PC-9 (cell line): ENCODE data around the gene SUSD1. TPM values are rescaled to one million over a fixed set of nuclear protein-coding genes. Genes with fewer than 3 reads are reported as not detected.

ENCODE experiments used
- BruUV-seq: library from RNA; stranded (reverse); fragments of 400-500 nt; replicated peaks from 2 replicates; lab custom pipeline; 2021; lab: Mats Ljungman, UMichigan
- CTCF ChIA-PET: fragments of 300-600 bp; sonication (Branson Sonifier 250); formaldehyde crosslinking; loops from one replicate; lab custom pipeline; 2022; ENCODE audit warnings: antibody characterized with exemption; lab: Charles Lee
- POLR2A ChIA-PET: fragments of 300-600 bp; sonication (Branson Sonifier 250); formaldehyde crosslinking; loops from one replicate; lab custom pipeline; 2022; ENCODE audit warnings: antibody characterized with exemption; ENCODE audit not compliant: unreplicated experiment; lab: Charles Lee
- DNase-seq, 2 experiments: peaks; one replicate each; pipeline versions ENCODE4 v3.0.0 to v3.0.0-alpha.2; 2015 to 2022; ENCODE audit warnings: mixed read lengths in 1 of 2
- H2AFZ ChIP-seq: fragments of 200-600 bp; sonication (generic); 2 replicates; pipeline ENCODE4 v1.8.1; 2017; ENCODE audit warnings: antibody characterized with exemption
- H3F3A ChIP-seq: fragments of 200-600 bp; sonication (generic); 2 replicates; pipeline ENCODE4 v1.8.1; 2017; ENCODE audit warnings: antibody characterized with exemption, mild to moderate bottlenecking, low read depth; ENCODE audit not compliant: insufficient read depth
- H3K27ac ChIP-seq: fragments of 200-600 bp; sonication (generic); 2 replicates; pipeline ENCODE4 v1.6.1; 2016; ENCODE audit warnings: mixed run types
- H3K27me3 ChIP-seq: fragments of 200-600 bp; sonication (generic); 2 replicates; pipeline ENCODE4 v1.6.1; 2016; ENCODE audit warnings: low read depth, mixed run types; ENCODE audit not compliant: insufficient read depth
- H3K36me3 ChIP-seq: fragments of 200-600 bp; sonication (generic); 2 replicates; pipeline ENCODE4 v1.6.1; 2016; ENCODE audit warnings: low read depth, mixed run types
- H3K4me1 ChIP-seq: fragments of 200-600 bp; sonication (generic); replicated peaks from 2 replicates; pipeline ENCODE4 v1.6.1; 2016; ENCODE audit warnings: mixed run types; ENCODE audit not compliant: insufficient read depth
- H3K4me2 ChIP-seq: fragments of 200-600 bp; sonication (generic); 2 replicates; pipeline ENCODE4 v1.6.1; 2017; ENCODE audit warnings: mixed run types
- H3K4me3 ChIP-seq: fragments of 200-600 bp; sonication (generic); 2 replicates; pipeline ENCODE4 v1.6.1; 2016; ENCODE audit warnings: mixed run types
- H3K79me2 ChIP-seq: fragments of 200-600 bp; sonication (generic); 2 replicates; pipeline ENCODE4 v1.6.1; 2017; ENCODE audit warnings: low read depth, mixed run types
- H3K9me2 ChIP-seq: fragments of 200-600 bp; sonication (generic); 2 replicates; pipeline ENCODE4 v1.8.1; 2017; ENCODE audit warnings: mild to moderate bottlenecking; ENCODE audit not compliant: insufficient read depth
- H3K9me3 ChIP-seq: fragments of 200-600 bp; sonication (generic); 2 replicates; pipeline ENCODE4 v1.8.1; 2016; ENCODE audit warnings: low read depth; ENCODE audit not compliant: insufficient read depth
- H4K20me1 ChIP-seq: fragments of 200-600 bp; sonication (generic); 2 replicates; pipeline ENCODE4 v1.8.1; 2017; ENCODE audit not compliant: insufficient read depth
- EZH2 ChIP-seq: fragments of 200-600 bp; sonication (generic); IDR thresholded peaks from 2 replicates; pipeline ENCODE4 v1.8.0; 2017; ENCODE audit warnings: antibody characterized with exemption, low read depth
- intact Hi-C: fragments of 100-400 bp; cut with micrococcal nuclease; formaldehyde crosslinking; loops from one replicate; pipeline ENCODE4 v1.10.0; 2022; ENCODE audit not compliant: unreplicated experiment
- total RNA-seq: library from RNA; stranded (reverse); gene quantifications from 2 replicates; pipeline ENCODE4 v1.2.3, GENCODE V29; 2021
- TF ChIP-seq, protein P1 (sequence below): fragments of 200-600 bp; sonication (generic); conservative IDR thresholded peaks from 2 replicates; pipeline ENCODE4 v1.6.1; 2017; ENCODE audit warnings: mixed run types, antibody characterized with exemption, mild to moderate bottlenecking, moderate library complexity

Gene SUSD1
- total RNA-seq, 1 experiment from 2014 or later: 23.2 TPM

GRCh38 chr9:112012026-112012902 lies 162.8 kb downstream of the SUSD1 start:
- Histone ChIP-seq H3K36me3 (no peaks in the 10 kb centered on the region), H4K20me1 (no peaks in the 10 kb centered on the region), H3K4me3 (peak overlapping the region; percentile 3; the same call in 1 of the 2 replicates), H3K27ac (peak overlapping the region; percentile 91), H3F3A (peaks cover 21% of the 10 kb centered on the region), H3K9me3 (no peaks in the 10 kb centered on the region), H3K4me1 (peaks cover 45% of the 10 kb centered on the region), H2AFZ (peak overlapping the region; percentile 62; the same call in 1 of the 2 replicates), H3K27me3 (no peaks in the 10 kb centered on the region), H3K79me2 (no peaks in the 10 kb centered on the region), H3K4me2 (peak overlapping the region; percentile 68), H3K9me2 (no peaks in the 10 kb centered on the region)
- ChIA-PET POLR2A (interaction anchor here (0.6 to 1.0 kb wide), 6 partner anchors 38 to 242 kb away, joined by 3 to 4 read pairs (median 4); no protein-coding TSS in a partner anchor), CTCF (interaction anchor here (0.6 to 1.5 kb wide), 4 partner anchors 10 to 1293 kb away, joined by 3 to 6 read pairs (median 4); no protein-coding TSS in a partner anchor)
- TF ChIP-seq, protein P1, sequence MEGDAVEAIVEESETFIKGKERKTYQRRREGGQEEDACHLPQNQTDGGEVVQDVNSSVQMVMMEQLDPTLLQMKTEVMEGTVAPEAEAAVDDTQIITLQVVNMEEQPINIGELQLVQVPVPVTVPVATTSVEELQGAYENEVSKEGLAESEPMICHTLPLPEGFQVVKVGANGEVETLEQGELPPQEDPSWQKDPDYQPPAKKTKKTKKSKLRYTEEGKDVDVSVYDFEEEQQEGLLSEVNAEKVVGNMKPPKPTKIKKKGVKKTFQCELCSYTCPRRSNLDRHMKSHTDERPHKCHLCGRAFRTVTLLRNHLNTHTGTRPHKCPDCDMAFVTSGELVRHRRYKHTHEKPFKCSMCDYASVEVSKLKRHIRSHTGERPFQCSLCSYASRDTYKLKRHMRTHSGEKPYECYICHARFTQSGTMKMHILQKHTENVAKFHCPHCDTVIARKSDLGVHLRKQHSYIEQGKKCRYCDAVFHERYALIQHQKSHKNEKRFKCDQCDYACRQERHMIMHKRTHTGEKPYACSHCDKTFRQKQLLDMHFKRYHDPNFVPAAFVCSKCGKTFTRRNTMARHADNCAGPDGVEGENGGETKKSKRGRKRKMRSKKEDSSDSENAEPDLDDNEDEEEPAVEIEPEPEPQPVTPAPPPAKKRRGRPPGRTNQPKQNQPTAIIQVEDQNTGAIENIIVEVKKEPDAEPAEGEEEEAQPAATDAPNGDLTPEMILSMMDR: no peak
- TF ChIP-seq EZH2: no peak
- intact Hi-C loops: loop anchor here (1.0 to 2.0 kb wide), 5 partner anchors 19 to 63 kb away; no protein-coding TSS in a partner anchor
- TSS peak; percentile 98 for BruUV-seq
- DNase-seq: peak; percentile 83 to 91

DNA sequence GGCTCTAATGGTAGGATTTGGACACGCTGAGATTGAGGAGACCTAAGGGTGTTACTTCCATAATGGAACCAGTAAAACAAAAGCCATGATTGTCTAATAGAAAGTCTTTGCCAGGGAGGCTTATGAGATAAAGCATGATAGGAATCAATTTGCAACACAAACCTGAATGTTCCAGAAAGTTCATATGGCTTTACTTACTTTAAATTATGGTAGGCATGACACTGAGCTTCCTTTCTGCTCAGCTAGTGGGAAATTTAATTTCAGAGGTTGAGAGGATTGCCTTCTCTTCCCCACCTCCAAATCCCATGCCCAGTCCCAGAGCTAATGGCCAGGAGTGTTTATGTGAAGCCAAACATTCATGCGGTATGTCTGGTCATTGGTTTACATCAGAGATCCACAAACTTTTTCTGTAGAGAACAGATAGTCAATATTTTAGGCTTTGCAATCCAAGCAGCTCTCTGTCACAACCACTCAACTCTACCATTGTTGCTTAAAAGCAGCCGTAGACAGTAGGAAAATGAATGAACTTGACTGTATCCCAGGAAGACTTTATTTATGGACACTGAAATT lies 164.0 kb downstream of the SUSD1 start:
- CTCF ChIA-PET: no interaction called here

DNA sequence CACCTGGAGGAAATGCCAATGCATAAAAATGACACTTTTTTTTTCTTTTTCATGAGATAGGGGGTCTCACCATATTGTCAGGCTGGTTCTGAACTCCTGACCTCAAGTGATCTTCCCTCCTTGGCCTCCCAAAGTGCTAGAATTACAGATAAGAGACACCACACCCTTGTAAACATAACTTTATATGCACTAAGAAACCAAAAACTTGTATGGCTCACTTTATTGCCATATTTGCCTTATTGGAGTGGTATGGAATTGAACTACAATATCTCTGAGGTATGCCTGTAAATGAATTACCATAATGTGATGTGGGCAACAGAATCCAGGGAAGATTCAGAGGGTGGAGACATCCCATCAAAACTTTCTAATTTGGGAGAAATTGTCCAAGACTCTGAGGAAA lies 164.6 kb downstream of the SUSD1 start:
- Histone ChIP-seq H3K9me2 (no peaks in the 10 kb centered on the region), H3K27ac (peak overlapping the region; percentile 91; the same call in 1 of the 2 replicates), H3F3A (peaks cover 21% of the 10 kb centered on the region), H3K27me3 (no peaks in the 10 kb centered on the region), H3K79me2 (no peaks in the 10 kb centered on the region), H3K4me1 (peaks cover 42% of the 10 kb centered on the region), H3K36me3 (no peaks in the 10 kb centered on the region), H3K4me2 (no peak overlapping the region), H3K9me3 (no peaks in the 10 kb centered on the region), H2AFZ (no peak overlapping the region), H3K4me3 (no peak overlapping the region), H4K20me1 (no peaks in the 10 kb centered on the region)
- no peak for TF ChIP-seq EZH2
- TF ChIP-seq, protein P1: no peak
- POLR2A ChIA-PET: no interaction called here
- DNase-seq: no peak
- no TSS peak for BruUV-seq
- CTCF ChIA-PET: no interaction called here
- intact Hi-C loops: no loop called here

More for the DNA sequence above, 164.0 kb downstream of the SUSD1 start:
- no peaks in the 10 kb centered on the region for H4K20me1 ChIP-seq
- H2AFZ ChIP-seq: no peak overlapping the region
- no peak for TF ChIP-seq EZH2
- TF ChIP-seq, protein P1: no peak
- DNase-seq: no peak
- intact Hi-C loops: no loop called here
- peak overlapping the region; percentile 91 for H3K27ac ChIP-seq
- no peaks in the 10 kb centered on the region for H3K79me2 ChIP-seq
- H3K9me2 ChIP-seq: no peaks in the 10 kb centered on the region
- no peak overlapping the region for H3K4me2 ChIP-seq
- POLR2A ChIA-PET: interaction anchor here (0.7 kb wide), 1 partner anchor 707 kb away, joined by 4 read pairs; the partner anchor contains the start of gene INIP
- H3K36me3 ChIP-seq: no peaks in the 10 kb centered on the region
- no peaks in the 10 kb centered on the region for H3K27me3 ChIP-seq
- H3K9me3 ChIP-seq: no peaks in the 10 kb centered on the region
- no TSS peak for BruUV-seq
- H3K4me3 ChIP-seq: no peak overlapping the region
- H3K4me1 ChIP-seq: peaks cover 45% of the 10 kb centered on the region
- peaks cover 21% of the 10 kb centered on the region for H3F3A ChIP-seq
